GM18499 (cell line): ENCODE data around the gene GDPD5.
A peak's percentile ranks its signal among the peaks of the same experiment; 100 is the strongest.
"Not testable (repeated sequence)": the region's sequence is repeated elsewhere in the genome, so short reads cannot be mapped to it uniquely, and the experiment has no call there.

ENCODE experiments used
- ATAC-seq: cut with Tn5 transposase; IDR thresholded peaks from one replicate; pipeline ENCODE4 v1.9.1; 2021; ENCODE audit warnings: moderate number of reproducible peaks; ENCODE audit not compliant: insufficient read depth, unreplicated experiment

GDPD5 gene

GRCh38 chr11:75413146-75413545, 112.6 kb downstream of the GDPD5 start:
- not testable (repeated sequence) for ATAC-seq

DNA sequence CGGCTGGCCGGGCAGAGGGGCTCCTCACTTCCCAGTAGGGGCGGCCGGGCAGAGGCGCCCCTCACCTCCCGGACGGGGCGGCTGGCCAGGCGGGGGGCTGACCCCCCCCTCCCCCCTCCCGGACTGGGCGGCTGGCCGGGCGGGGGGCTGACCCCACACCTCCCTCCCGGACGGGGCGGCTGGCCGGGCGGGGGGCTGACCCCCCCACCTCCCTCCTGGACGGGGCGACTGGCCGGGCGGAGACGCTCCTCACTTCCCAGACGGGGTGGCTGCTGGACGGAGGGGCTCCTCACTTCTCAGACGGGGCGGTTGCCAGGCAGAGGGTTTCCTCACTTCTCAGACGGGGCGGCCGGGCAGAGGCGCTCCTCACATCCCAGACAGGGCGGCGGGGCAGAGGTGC, 115.8 kb downstream of the GDPD5 start:
- ATAC-seq: not testable (repeated sequence)

DNA sequence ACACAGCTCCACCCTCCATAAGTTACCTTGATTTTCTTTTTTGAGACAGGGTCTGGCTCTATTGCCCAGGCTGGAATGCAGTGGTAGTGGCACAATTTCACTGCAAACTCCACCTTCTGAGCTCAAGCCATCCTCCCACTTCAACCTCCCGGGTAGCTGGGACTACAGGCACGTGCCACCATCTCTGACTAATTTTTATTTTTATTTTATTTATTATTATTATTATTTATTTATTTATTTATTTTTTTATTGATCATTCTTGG, 116.9 kb downstream of the GDPD5 start:
- ATAC-seq: no peak

GRCh38 chr11:75406338-75406777, 119.4 kb downstream of the GDPD5 start:
- ATAC-seq: no peak

- ATAC-seq: no peak
These were observed 121.6 kb downstream of the GDPD5 start for GRCh38 chr11:75403983-75404658.

GRCh38 chr11:75403037-75403436, 122.7 kb downstream of the GDPD5 start:
- no peak for ATAC-seq

DNA sequence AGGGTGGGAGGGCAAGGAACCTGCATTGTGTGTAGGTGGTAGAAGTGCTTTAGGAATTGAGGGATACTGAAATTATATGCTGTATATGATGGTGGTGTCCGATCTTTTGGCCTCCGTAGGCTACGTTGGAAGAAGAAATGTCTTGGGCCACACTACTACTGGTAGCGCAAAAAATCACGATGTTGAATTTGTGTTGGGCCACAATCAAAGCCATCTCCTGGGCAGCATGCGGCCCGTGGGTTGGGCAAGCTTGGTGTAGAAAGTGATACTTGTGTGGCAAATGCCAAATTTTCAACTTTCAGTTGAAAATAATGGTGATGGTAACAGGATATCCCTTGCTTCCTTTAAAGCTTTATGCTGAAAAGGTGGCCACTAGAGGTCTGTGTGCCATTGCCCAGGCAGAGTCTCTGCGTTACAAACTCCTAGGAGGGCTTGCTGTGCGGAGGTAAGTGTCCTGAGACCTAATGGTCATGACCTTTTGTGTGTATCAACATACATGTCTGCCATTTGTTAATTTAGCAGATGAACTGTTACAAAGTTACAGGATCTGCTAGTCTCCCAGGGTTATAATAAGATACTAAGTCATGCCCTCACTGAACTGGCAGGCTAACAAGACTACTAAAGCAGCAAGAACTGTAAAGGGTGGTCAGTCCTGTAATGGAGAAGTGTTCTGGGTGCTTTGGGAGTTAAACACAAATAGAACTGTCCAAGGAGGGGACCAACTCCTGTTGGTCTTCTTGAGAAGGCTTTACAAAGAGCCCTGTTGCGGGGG, 123.6 kb downstream of the GDPD5 start:
- no peak for ATAC-seq

GRCh38 chr11:75400146-75400865, 125.4 kb downstream of the GDPD5 start:
- ATAC-seq: no peak

- ATAC-seq: peak; percentile 72
These were observed 126.2 kb downstream of the GDPD5 start, which contains the start of gene RPS3 for GRCh38 chr11:75399344-75400145. TSS of gene RPS3 (plus strand) at chr11:75399518. CDS start at chr11:75399548, 30 bp downstream.

DNA sequence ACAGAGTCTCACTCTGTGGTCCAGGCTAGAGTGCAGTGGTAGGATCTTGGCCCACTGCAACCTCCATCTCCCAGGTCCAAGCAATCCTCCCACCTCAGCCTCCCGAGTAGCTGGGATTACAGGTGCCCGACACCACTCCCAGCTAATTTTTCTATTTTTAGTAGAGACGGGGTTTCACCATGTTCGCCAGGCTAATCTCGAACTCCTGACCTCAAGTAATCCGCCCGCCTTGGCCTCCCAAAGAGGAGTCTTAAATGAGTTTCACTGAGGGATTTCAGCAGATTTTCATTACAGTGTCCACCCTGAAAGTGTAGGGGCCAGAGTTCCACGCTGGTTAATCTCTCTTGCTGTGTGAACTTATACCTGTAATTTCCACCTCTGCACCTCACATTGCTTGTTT, 126.8 kb downstream of the GDPD5 start:
- no peak for ATAC-seq

GRCh38 chr11:75394085-75394840, 131.5 kb downstream of the GDPD5 start:
- no peak for ATAC-seq

DNA sequence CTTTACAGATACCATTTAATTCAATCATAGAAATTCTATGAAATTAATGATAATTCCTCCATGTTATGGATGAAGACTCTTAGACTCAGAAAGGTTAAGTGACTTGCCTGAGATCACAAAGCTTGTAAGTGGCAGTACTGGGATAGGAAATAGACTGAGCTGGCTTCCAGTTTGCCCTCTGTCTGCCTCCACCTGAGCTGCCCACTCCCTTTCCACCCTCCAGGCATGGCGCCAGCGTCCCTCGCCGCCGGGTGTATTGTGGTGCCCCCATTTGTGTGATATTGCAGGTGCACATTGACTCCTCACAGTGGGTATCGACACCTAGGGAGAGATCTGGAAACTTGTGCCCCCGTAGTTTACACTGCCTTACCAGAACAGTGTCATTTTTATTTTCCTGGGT, 135.8 kb downstream of the GDPD5 start:
- no peak for ATAC-seq

- ATAC-seq: no peak
These were observed 136.5 kb downstream of the GDPD5 start for GRCh38 chr11:75389276-75389605.

- ATAC-seq: no peak
These were observed 137.1 kb downstream of the GDPD5 start for GRCh38 chr11:75388386-75389275.

- no peak for ATAC-seq
These were observed 137.9 kb downstream of the GDPD5 start for GRCh38 chr11:75387736-75388294.

DNA sequence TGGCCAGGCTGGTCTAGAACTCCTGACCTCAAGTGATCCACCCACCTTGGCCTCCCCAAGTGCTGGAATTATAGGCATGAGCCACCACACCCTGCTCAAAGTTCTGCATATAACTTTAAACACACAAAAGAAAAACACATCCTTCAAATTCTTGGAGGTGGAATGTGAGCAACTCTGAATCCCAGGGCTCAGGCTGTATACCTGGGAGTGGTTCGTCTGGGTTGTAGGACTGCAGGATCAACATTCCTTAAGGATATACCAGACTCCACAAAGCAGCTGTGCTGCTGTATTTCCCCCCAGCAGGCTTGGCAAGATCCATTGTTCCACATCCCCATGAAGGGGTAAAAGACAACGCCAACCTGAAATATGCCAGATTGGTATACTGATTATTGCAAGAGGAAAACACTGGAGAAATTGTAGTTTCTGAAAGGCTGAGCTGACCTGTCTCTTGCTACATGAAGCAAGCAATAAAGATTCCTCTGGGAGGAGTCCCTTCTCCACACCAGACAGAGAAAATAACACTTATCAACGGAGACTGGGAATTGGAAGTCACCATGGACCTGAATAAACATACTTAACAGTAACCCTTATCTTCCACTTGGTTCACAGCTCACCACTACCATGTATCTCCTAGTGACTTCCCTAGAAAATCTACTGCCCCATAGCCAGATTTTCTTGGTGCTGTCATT, 138.7 kb downstream of the GDPD5 start:
- no peak for ATAC-seq
